Tibial artery (tissue), 4 donors: ENCODE results near the gene LCE2D.

ENCODE experiments used
- DNase-seq, 2 donors: peaks; one replicate each; pipeline ENCODE4 v3.0.0-alpha.2; 2019
- H3K27ac ChIP-seq, 2 donors: fragments of 200-600 bp; sonication (generic) in 1 of 2; 1 replicate in 1 of 2; 2 replicates in 1 of 2; pipeline ENCODE4 v1.5.1; 2018 to 2019; ENCODE audit warnings: mild to moderate bottlenecking in 1 of 2
- H3K27me3 ChIP-seq, 2 donors: fragments of 200-600 bp; sonication (generic) in 1 of 2; one replicate each; pipeline versions ENCODE4 v1.5.1 to v1.6.0; 2016 to 2019
- H3K36me3 ChIP-seq, 3 donors: fragments of 200-600 bp; sonication (generic) in 2 of 3; one replicate each; pipeline ENCODE4 v1.5.1; 2016 to 2019; ENCODE audit warnings: mild to moderate bottlenecking in 2 of 3
- H3K4me1 ChIP-seq, 4 donors: fragments of 200-600 bp; sonication (generic) in 2 of 4; 1 replicate in 3 of 4; 2 replicates in 1 of 4; pipeline ENCODE4 v1.5.1; 2016 to 2019
- H3K4me3 ChIP-seq, 2 donors: fragments of 200-600 bp; sonication (generic) in 1 of 2; 1 replicate in 1 of 2; 2 replicates in 1 of 2; pipeline ENCODE4 v1.5.1; 2018 to 2019; ENCODE audit warnings: mild to moderate bottlenecking in 2 of 2
- H3K9me3 ChIP-seq, 3 donors: fragments of 200-600 bp; sonication (generic) in 1 of 3; one replicate each; pipeline ENCODE4 v1.5.1; 2016 to 2019
- CTCF ChIP-seq, 2 experiments: fragments of 200-600 bp in 1 of 2; fragments of 450-650 bp in 1 of 2; IDR thresholded peaks; one replicate each; pipeline ENCODE4 v1.5.1; 2017 to 2019; ENCODE audit warnings: antibody characterized with exemption in 2 of 2, mild to moderate bottlenecking in 1 of 2, moderate library complexity in 1 of 2
- intact Hi-C: fragments of 100-400 bp; cut with DNase I; formaldehyde crosslinking; loops from one replicate; pipeline ENCODE4 v1.15.0; 2023; ENCODE audit warnings: low total_unique reads

The LCE2D gene

GRCh38 chr1:152697701-152698600 lies 34.8 kb downstream of the LCE2D start, which contains the start of gene LCE2A:
Gene LCE2A (plus strand): TSS chr1:152698345. CDS start chr1:152698902, 557 bp downstream.
- no peak within 1 kb of the TSS for H3K4me3 ChIP-seq
- no peak for DNase-seq
- H3K4me1 ChIP-seq: no peaks in the 10 kb centered on the region
- intact Hi-C loops: no loop called here
- H3K27me3 ChIP-seq: no peaks in the 10 kb centered on the region
- TF ChIP-seq CTCF (IDR thresholded peaks at IDR 0.05): no peak
- no peaks in the 10 kb centered on the region for H3K9me3 ChIP-seq
- no peak within 1 kb of the TSS for H3K27ac ChIP-seq
- no peaks in the 10 kb centered on the region for H3K36me3 ChIP-seq

GRCh38 chr1:152699746-152700145 lies 36.6 kb downstream of the LCE2D start:
- Histone ChIP-seq H3K9me3 (no peaks in the 10 kb centered on the region), H3K36me3 (no peaks in the 10 kb centered on the region), H3K4me3 (no peak overlapping the region), H3K4me1 (no peaks in the 10 kb centered on the region), H3K27me3 (no peaks in the 10 kb centered on the region), H3K27ac (no peak overlapping the region)
- intact Hi-C loops: no loop called here
- TF ChIP-seq CTCF (IDR thresholded peaks at IDR 0.05): no peak
- DNase-seq: no peak

GRCh38 chr1:152707860-152708259 lies 44.7 kb downstream of the LCE2D start, which contains the start of gene LCE4A:
Gene LCE4A (plus strand): TSS chr1:152708160. CDS start chr1:152709076, 916 bp downstream.
- Histone ChIP-seq H3K27ac (no peak within 1 kb of the TSS), H3K27me3 (no peaks in the 10 kb centered on the region), H3K4me1 (no peaks in the 10 kb centered on the region), H3K4me3 (no peak within 1 kb of the TSS), H3K36me3 (no peaks in the 10 kb centered on the region), H3K9me3 (no peaks in the 10 kb centered on the region)
- no peak for TF ChIP-seq CTCF (IDR thresholded peaks at IDR 0.05)
- intact Hi-C loops: no loop called here
- DNase-seq: no peak
